ENCODE measurements around the gene SYT14.

SYT14 gene

GRCh38 chr1:209983953-209984352 lies 45.9 kb downstream of the SYT14 start:
- TF ChIP-seq TAF1 (IDR thresholded peaks at IDR 0.05; ENCODE audit: low read depth) = no peak
- no peak for TF ChIP-seq CREB1 (IDR thresholded peaks at IDR 0.05; ENCODE audit: low read depth)
- no peak for TF ChIP-seq EP300 (IDR thresholded peaks at IDR 0.05; ENCODE audit: borderline replicate concordance)
- TF ChIP-seq MAX (IDR thresholded peaks at IDR 0.05) = no peak
- TF ChIP-seq RAD21 (IDR thresholded peaks at IDR 0.05; ENCODE audit: low read depth) = no peak
- TF ChIP-seq YY1 (IDR thresholded peaks at IDR 0.05; ENCODE audit: low read depth) = no peak
- no peak for TF ChIP-seq ZBTB7A (IDR thresholded peaks at IDR 0.05; ENCODE audit: low read depth)
- no peak for TF ChIP-seq NFIC (IDR thresholded peaks at IDR 0.05)
- TF ChIP-seq CEBPB (IDR thresholded peaks at IDR 0.05) = no peak
- TF ChIP-seq FOXM1 (IDR thresholded peaks at IDR 0.05; ENCODE audit: borderline replicate concordance, low read depth) = no peak
- TF ChIP-seq TEAD4 (IDR thresholded peaks at IDR 0.05) = no peak
- no peak for TF ChIP-seq REST (IDR thresholded peaks at IDR 0.05; ENCODE audit: low read depth)
- TF ChIP-seq EGR1 (IDR thresholded peaks at IDR 0.05) = no peak
- TF ChIP-seq USF1 (IDR thresholded peaks at IDR 0.05) = no peak
- TF ChIP-seq TCF12 (IDR thresholded peaks at IDR 0.05; ENCODE audit: low read depth) = no peak

- TF ChIP-seq ZBTB7A (IDR thresholded peaks at IDR 0.05; ENCODE audit: low read depth) = no peak
- TF ChIP-seq TEAD4 (IDR thresholded peaks at IDR 0.05) = no peak
- TF ChIP-seq NFIC (IDR thresholded peaks at IDR 0.05) = no peak
Measured at GRCh38 chr1:209985002-209985401, 47.0 kb downstream of the SYT14 start.

GRCh38 chr1:209988706-209989105 lies 50.7 kb downstream of the SYT14 start:
- TF ChIP-seq TAF1 (IDR thresholded peaks at IDR 0.05; ENCODE audit: low read depth) = no peak
- TF ChIP-seq CEBPB (IDR thresholded peaks at IDR 0.05) = no peak
- no peak for TF ChIP-seq FOXM1 (IDR thresholded peaks at IDR 0.05; ENCODE audit: borderline replicate concordance, low read depth)
- TF ChIP-seq CREB1 (IDR thresholded peaks at IDR 0.05; ENCODE audit: low read depth) = no peak
- no peak for TF ChIP-seq RAD21 (IDR thresholded peaks at IDR 0.05; ENCODE audit: low read depth)
- no peak for TF ChIP-seq ZBTB7A (IDR thresholded peaks at IDR 0.05; ENCODE audit: low read depth)
- TF ChIP-seq USF1 (IDR thresholded peaks at IDR 0.05) = no peak
- no peak for TF ChIP-seq REST (IDR thresholded peaks at IDR 0.05; ENCODE audit: low read depth)
- no peak for TF ChIP-seq NFIC (IDR thresholded peaks at IDR 0.05)
- TF ChIP-seq MAX (IDR thresholded peaks at IDR 0.05) = no peak
- no peak for TF ChIP-seq YY1 (IDR thresholded peaks at IDR 0.05; ENCODE audit: low read depth)
- TF ChIP-seq TEAD4 (IDR thresholded peaks at IDR 0.05) = no peak
- no peak for TF ChIP-seq TCF12 (IDR thresholded peaks at IDR 0.05; ENCODE audit: low read depth)
- TF ChIP-seq EGR1 (IDR thresholded peaks at IDR 0.05) = no peak
- no peak for TF ChIP-seq EP300 (IDR thresholded peaks at IDR 0.05; ENCODE audit: borderline replicate concordance)

GRCh38 chr1:209989525-209989924 lies 51.5 kb downstream of the SYT14 start:
- TF ChIP-seq FOXM1 (IDR thresholded peaks at IDR 0.05; ENCODE audit: borderline replicate concordance, low read depth) = no peak
- no peak for TF ChIP-seq MAX (IDR thresholded peaks at IDR 0.05)
- no peak for TF ChIP-seq USF1 (IDR thresholded peaks at IDR 0.05)
- TF ChIP-seq RAD21 (IDR thresholded peaks at IDR 0.05; ENCODE audit: low read depth) = peak; percentile 35; the same call in 1 of the 2 replicates
- TF ChIP-seq NFIC (IDR thresholded peaks at IDR 0.05) = no peak
- no peak for TF ChIP-seq EGR1 (IDR thresholded peaks at IDR 0.05)
- no peak for TF ChIP-seq YY1 (IDR thresholded peaks at IDR 0.05; ENCODE audit: low read depth)
- TF ChIP-seq ZBTB7A (IDR thresholded peaks at IDR 0.05; ENCODE audit: low read depth) = no peak

- TF ChIP-seq EGR1 (IDR thresholded peaks at IDR 0.05) (no peak), CEBPB (IDR thresholded peaks at IDR 0.05) (no peak), CREB1 (IDR thresholded peaks at IDR 0.05; ENCODE audit: low read depth) (no peak), TCF12 (IDR thresholded peaks at IDR 0.05; ENCODE audit: low read depth) (no peak), ZBTB7A (IDR thresholded peaks at IDR 0.05; ENCODE audit: low read depth) (no peak), USF1 (IDR thresholded peaks at IDR 0.05) (no peak), TEAD4 (IDR thresholded peaks at IDR 0.05) (no peak), MAX (IDR thresholded peaks at IDR 0.05) (no peak), REST (IDR thresholded peaks at IDR 0.05; ENCODE audit: low read depth) (no peak), EP300 (IDR thresholded peaks at IDR 0.05; ENCODE audit: borderline replicate concordance) (no peak), RAD21 (IDR thresholded peaks at IDR 0.05; ENCODE audit: low read depth) (no peak), TAF1 (IDR thresholded peaks at IDR 0.05; ENCODE audit: low read depth) (no peak), YY1 (IDR thresholded peaks at IDR 0.05; ENCODE audit: low read depth) (no peak), NFIC (IDR thresholded peaks at IDR 0.05) (no peak), FOXM1 (IDR thresholded peaks at IDR 0.05; ENCODE audit: borderline replicate concordance, low read depth) (no peak)
Measured at GRCh38 chr1:209993061-209993830, 55.2 kb downstream of the SYT14 start.

Measured in Ishikawa (cell line).